Stimulated activated CD4-positive, alpha-beta T cell treated with anti-CD3 and anti-CD28 coated beads, TNF-alpha, amount 100 ng/mL, for 48 hours (primary cell): ENCODE results near the gene SERPINA10.

Experiments
- DNase-seq, 3 donors: peaks; one replicate each; pipeline ENCODE4 v3.0.0-alpha.2; 2020; ENCODE audit warnings: low read depth in 3 of 3

The SERPINA10 gene

GRCh38 chr14:94292872-94293577 is at the start of gene SERPINA10:
SERPINA10 (minus strand) TSS chr14:94293268; CDS start chr14:94290593, 2,675 bp downstream.
- DNase-seq: no peak

GRCh38 chr14:94342334-94342934 is 49.4 kb upstream of the SERPINA10 start:
- DNase-seq: peak in 1 of 3 donors; percentile 24

- DNase-seq: no peak
Observed at GRCh38 chr14:94341656-94342333, 48.7 kb upstream of the SERPINA10 start.

- DNase-seq: no peak
Observed at GRCh38 chr14:94340533-94340932, 47.5 kb upstream of the SERPINA10 start.

- no peak for DNase-seq
Observed at GRCh38 chr14:94338023-94338422, 45.0 kb upstream of the SERPINA10 start.

GRCh38 chr14:94337274-94337673 is 44.2 kb upstream of the SERPINA10 start:
- peak in 1 of 3 donors; percentile 8 for DNase-seq

- DNase-seq: no peak
Observed at GRCh38 chr14:94334872-94335271, 41.8 kb upstream of the SERPINA10 start.

- DNase-seq: no peak
Observed at GRCh38 chr14:94332587-94332986, 39.5 kb upstream of the SERPINA10 start.

- DNase-seq: no peak
Observed at GRCh38 chr14:94332063-94332583, 39.1 kb upstream of the SERPINA10 start.

- DNase-seq: no peak
Observed at GRCh38 chr14:94331462-94331861, 38.4 kb upstream of the SERPINA10 start.

GRCh38 chr14:94330857-94331256 is 37.8 kb upstream of the SERPINA10 start:
- DNase-seq: no peak

GRCh38 chr14:94330432-94330831 is 37.4 kb upstream of the SERPINA10 start:
- DNase-seq: no peak

- DNase-seq: no peak
Observed at GRCh38 chr14:94329857-94330256, 36.8 kb upstream of the SERPINA10 start.

GRCh38 chr14:94328196-94328595 is 35.1 kb upstream of the SERPINA10 start:
- no peak for DNase-seq

GRCh38 chr14:94322648-94323570 is 29.8 kb upstream of the SERPINA10 start, which contains the start of gene SERPINA6:
SERPINA6 (minus strand) TSS chr14:94323336; CDS start chr14:94314648, 8,688 bp downstream.
- no peak for DNase-seq

GRCh38 chr14:94321421-94322271 is 28.6 kb upstream of the SERPINA10 start:
- no peak for DNase-seq

- DNase-seq: no peak
Observed at GRCh38 chr14:94320243-94320642, 27.2 kb upstream of the SERPINA10 start.

GRCh38 chr14:94317259-94317658 is 24.2 kb upstream of the SERPINA10 start:
- no peak for DNase-seq

- DNase-seq: no peak
Observed at GRCh38 chr14:94316692-94317091, 23.6 kb upstream of the SERPINA10 start.

GRCh38 chr14:94314890-94315289 is 21.8 kb upstream of the SERPINA10 start:
- DNase-seq: no peak
